HEK293 (cell line): ENCODE data around the gene GRK5.

Source experiments
- CTCF ChIP-seq: fragments of 450-650 bp; formaldehyde crosslinking; IDR thresholded peaks from 2 replicates; pipeline ENCODE4 v1.5.1; 2016; ENCODE audit warnings: missing biosample characterization, missing genetic modification characterization
- REST ChIP-seq: fragments of 450-650 bp; formaldehyde crosslinking; IDR thresholded peaks from 2 replicates; pipeline ENCODE4 v1.5.1; 2016; ENCODE audit warnings: missing biosample characterization, missing genetic modification characterization
- ZNF169 ChIP-seq: fragments of 450-650 bp; formaldehyde crosslinking; IDR thresholded peaks from 2 replicates; pipeline ENCODE4 v1.5.1; 2016; ENCODE audit warnings: missing biosample characterization, missing genetic modification characterization
- ZNF560 ChIP-seq: fragments of 450-650 bp; formaldehyde crosslinking; IDR thresholded peaks from 2 replicates; pipeline ENCODE4 v1.5.1; 2017; ENCODE audit warnings: missing biosample characterization, missing genetic modification characterization, borderline replicate concordance
- ZNF704 ChIP-seq: fragments of 450-650 bp; formaldehyde crosslinking; IDR thresholded peaks from 2 replicates; pipeline ENCODE4 v1.5.1; 2016; ENCODE audit warnings: missing biosample characterization, missing genetic modification characterization
- ZSCAN30 ChIP-seq: fragments of 450-650 bp; IDR thresholded peaks from 2 replicates; pipeline ENCODE4 v1.5.1; 2018; ENCODE audit warnings: missing biosample characterization, mild to moderate bottlenecking, missing genetic modification characterization, moderate library complexity

- TF ChIP-seq CTCF: no peak
- no peak for TF ChIP-seq ZNF560
- no peak for TF ChIP-seq ZSCAN30 (tag by site-specific recombination)
- no peak for TF ChIP-seq REST (tag by site-specific recombination)
- TF ChIP-seq ZNF169 (tag by site-specific recombination): no peak
- no peak for TF ChIP-seq ZNF704 (tag by site-specific recombination)
Observed at GRCh38 chr10:119283818-119284217, 76.4 kb downstream of the GRK5 start.
